D721Med (cell line): Measurements from ENCODE around the gene DDIT3.
"Not testable (repeated sequence)": the region's sequence is repeated elsewhere in the genome, so short reads cannot be mapped to it uniquely, and the experiment has no call there.

Experiments
- DNase-seq: peaks from one replicate; pipeline ENCODE4 v3.0.0; 2011; ENCODE audit warnings: low spot score; ENCODE audit not compliant: insufficient read length
- FAIRE-seq: peaks from 2 replicates; lab custom pipeline; 2011; peaks lifted over from hg19 to GRCh38; lab: Jason Lieb, UNC
- CTCF ChIP-seq: IDR thresholded peaks from 2 replicates; pipeline ENCODE4 v1.5.1; 2012; ENCODE audit warnings: mild to moderate bottlenecking, control low read depth; ENCODE audit not compliant: insufficient read depth; ENCODE audit errors: missing control alignments

DDIT3 gene

DNA sequence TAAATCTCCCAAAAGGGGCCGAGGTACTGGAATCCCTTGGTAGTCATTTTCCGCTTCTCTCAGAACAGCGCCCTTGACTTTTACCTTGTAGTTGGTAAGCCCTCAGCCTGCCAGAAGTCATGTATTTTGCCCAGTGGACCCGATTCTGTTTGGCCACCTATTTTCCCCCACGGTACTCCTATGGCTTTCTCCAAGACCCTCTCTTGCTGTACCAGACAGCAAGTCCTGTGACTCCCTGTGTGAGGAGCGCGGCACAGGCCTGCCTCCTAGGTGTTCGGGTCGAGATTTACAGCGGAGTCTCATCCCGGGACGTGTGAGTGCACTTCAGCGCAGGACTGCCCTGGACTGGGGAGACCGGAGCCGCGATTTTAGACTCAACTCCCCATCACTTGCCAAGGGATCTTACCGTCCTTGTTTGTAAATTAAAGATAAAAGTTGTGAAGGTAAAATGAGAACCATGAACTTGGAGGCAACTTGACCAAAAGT lies 1.3 kb upstream of the DDIT3 start:
- TF ChIP-seq CTCF = peak; percentile 19
- FAIRE-seq (no peak), DNase-seq (no peak)

DNA sequence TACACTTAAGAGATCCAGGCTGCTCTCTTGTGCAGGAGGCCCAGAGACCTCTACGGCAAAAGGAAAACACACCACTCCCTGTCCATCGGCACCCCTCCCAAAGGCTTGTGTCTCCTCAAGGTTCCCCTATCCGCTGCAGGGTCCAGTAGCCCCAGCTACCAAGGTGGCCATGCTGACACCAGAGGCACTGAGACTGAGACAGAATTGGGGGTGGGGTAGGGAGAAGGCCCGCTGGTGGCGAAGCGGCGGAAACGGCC lies 590 bp downstream of the DDIT3 start:
- TF ChIP-seq CTCF = no peak
- DNase-seq = no peak
- FAIRE-seq = no peak

GRCh38 chr12:57518920-57519795 lies 1.2 kb downstream of the DDIT3 start:
- DNase-seq (no peak), FAIRE-seq (no peak)
- TF ChIP-seq CTCF = no peak

- TF ChIP-seq CTCF = no peak
- no peak for FAIRE-seq
- no peak for DNase-seq
These were observed 2.0 kb downstream of the DDIT3 start for GRCh38 chr12:57518176-57518919.

DNA sequence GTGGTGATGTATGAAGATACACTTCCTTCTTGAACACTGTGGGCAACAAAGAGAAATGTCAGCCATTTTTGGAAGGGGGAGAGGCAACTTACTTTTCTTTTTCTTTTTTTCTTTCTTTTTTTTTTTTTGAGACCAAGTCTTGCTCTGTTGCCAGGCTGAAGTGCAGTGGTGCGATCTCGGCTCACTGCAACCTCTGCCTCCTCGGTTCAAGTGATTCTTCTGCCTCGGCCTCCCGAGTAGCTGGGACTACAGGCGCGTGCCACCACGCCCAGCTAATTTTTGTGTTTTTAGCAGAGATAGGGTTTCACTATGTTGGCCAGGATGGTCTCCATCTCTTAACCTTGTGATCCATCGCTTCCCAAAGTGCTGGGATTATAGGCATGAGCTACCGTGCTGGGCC lies 2.6 kb downstream of the DDIT3 start:
- FAIRE-seq, DNase-seq: not testable (repeated sequence)

DNA sequence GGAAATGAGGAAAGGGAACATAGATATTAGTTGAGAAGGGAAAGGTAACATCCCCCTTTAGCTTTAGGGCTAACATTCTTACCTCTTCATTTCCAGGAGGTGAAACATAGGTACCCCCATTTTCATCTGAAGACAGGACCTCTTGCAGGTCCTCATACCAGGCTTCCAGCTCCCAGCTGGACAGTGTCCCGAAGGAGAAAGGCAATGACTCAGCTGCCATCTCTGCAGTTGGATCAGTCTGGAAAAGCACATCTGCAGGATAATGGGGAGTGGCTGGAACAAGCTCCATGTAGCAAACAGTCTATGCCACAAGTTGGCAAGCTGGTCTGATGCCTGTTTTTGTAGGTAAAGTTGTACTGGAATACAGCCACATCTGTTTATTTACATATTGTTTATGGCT lies 3.1 kb downstream of the DDIT3 start:
- FAIRE-seq = no peak

More for the DNA sequence above, 3.1 kb downstream of the DDIT3 start:
- no peak for TF ChIP-seq CTCF
- no peak for DNase-seq
